HepG2 (cell line): ENCODE data around the gene CSNK1D. TPM values are rescaled to one million over a fixed set of nuclear protein-coding genes. Genes with fewer than 3 reads are reported as not detected.
A peak's percentile ranks its signal among the peaks of the same experiment; 100 is the strongest.

Source experiments
- ATAC-seq: fragments of 200-7000 bp; cut with Tn5 transposase; 3 replicates; pipeline ENCODE4 v1.9.1; 2020; ENCODE audit warnings: mild to moderate bottlenecking, moderate library complexity
- BruUV-seq: library from RNA; stranded (reverse); fragments of 400-500 nt; replicated peaks from 2 replicates; lab custom pipeline; 2021; lab: Mats Ljungman, UMichigan
- CTCF ChIA-PET: fragments of 300-600 bp; formaldehyde crosslinking; extraction: SDS; loops from one replicate; lab custom pipeline; 2021; ENCODE audit warnings: low total read pairs, inconsistent platforms, low intra/inter-chr PET ratio; lab: Yijun Ruan, JAX
- POLR2A ChIA-PET: fragments of 350-600 bp; sonication (Branson Sonifier 250); formaldehyde crosslinking; loops from one replicate; lab custom pipeline; 2020; ENCODE audit warnings: antibody characterized with exemption, inconsistent platforms; lab: Yijun Ruan, JAX
- DNase-seq: peaks from one replicate; pipeline ENCODE4 v3.0.0-alpha.2; 2015; ENCODE audit warnings: low spot score
- FAIRE-seq: peaks from 3 replicates; lab custom pipeline; 2011; peaks lifted over from hg19 to GRCh38; lab: Jason Lieb, UNC
- H2AFZ ChIP-seq: one replicate; pipeline ENCODE4 v1.6.1; 2011; ENCODE audit warnings: low read length, inconsistent platforms
- H3K27ac ChIP-seq: fragments of 300-600 bp; 3 replicates; pipeline ENCODE4 v1.8.0; 2011; ENCODE audit warnings: mixed run types, mild to moderate bottlenecking, mixed read lengths, low read length, inconsistent platforms; ENCODE audit not compliant: insufficient read depth; ENCODE audit errors: extremely low read length
- H3K27me3 ChIP-seq, 2 experiments: fragments of 200-600 bp in 1 of 2; 2 replicates in 1 of 2; 3 replicates in 1 of 2; pipeline versions ENCODE4 v1.6.0 to v1.8.0; 2011; ENCODE audit warnings: low read length in 2 of 2, mild to moderate bottlenecking in 2 of 2, moderate library complexity in 2 of 2, inconsistent platforms in 1 of 2; ENCODE audit not compliant: insufficient read depth in 2 of 2, control insufficient read depth in 1 of 2
- H3K36me3 ChIP-seq, 2 experiments: fragments of 200-600 bp in 1 of 2; replicated peaks in 1 of 2; 2 replicates in 1 of 2; 3 replicates in 1 of 2; pipeline versions ENCODE4 v1.5.1 to v1.8.0; 2011; ENCODE audit warnings: low read length in 2 of 2, inconsistent platforms in 1 of 2; ENCODE audit not compliant: insufficient read depth in 2 of 2, control insufficient read depth in 1 of 2
- H3K4me1 ChIP-seq: 2 replicates; pipeline ENCODE4 v1.5.1; 2012; ENCODE audit warnings: low read length, inconsistent platforms; ENCODE audit not compliant: insufficient read depth
- H3K4me2 ChIP-seq: 2 replicates; pipeline ENCODE4 v1.6.0; 2011; ENCODE audit warnings: low read depth, low read length, inconsistent platforms
- H3K4me3 ChIP-seq, 3 experiments: fragments of 200-600 bp in 1 of 3; sonication (generic), shearing (Covaris generic) in 1 of 3; replicated peaks in 1 of 3; 2 replicates each; pipeline ENCODE4 v1.5.1; 2011 to 2016; ENCODE audit warnings: low read length in 3 of 3, inconsistent platforms in 2 of 3, low read depth in 2 of 3, mild to moderate bottlenecking in 2 of 3, control low read depth in 1 of 3, mixed read lengths in 1 of 3; ENCODE audit not compliant: insufficient read depth in 1 of 3
- H3K79me2 ChIP-seq: one replicate; pipeline ENCODE4 v1.6.1; 2011; ENCODE audit warnings: low read length, inconsistent platforms; ENCODE audit not compliant: insufficient read depth
- H3K9ac ChIP-seq: 2 replicates; pipeline ENCODE4 v1.6.0; 2011; ENCODE audit warnings: mild to moderate bottlenecking, low read depth, low read length, inconsistent platforms; ENCODE audit not compliant: insufficient read depth
- H3K9me3 ChIP-seq: 2 replicates; pipeline ENCODE4 v1.5.1; 2012; ENCODE audit warnings: mild to moderate bottlenecking, low read length
- H4K20me1 ChIP-seq: 2 replicates; pipeline ENCODE4 v1.6.0; 2011; ENCODE audit warnings: inconsistent platforms, mild to moderate bottlenecking, low read length, moderate library complexity; ENCODE audit not compliant: insufficient read depth
- AGO1 ChIP-seq: fragments of 200-400 bp; formaldehyde crosslinking; IDR thresholded peaks from 2 replicates; pipeline ENCODE4 v1.6.1; 2017; ENCODE audit warnings: mild to moderate bottlenecking, low read depth, low read length, moderate library complexity; ENCODE audit not compliant: poor library complexity, severe bottlenecking
- HNRNPL ChIP-seq: fragments of 200-400 bp; formaldehyde crosslinking; IDR thresholded peaks from 2 replicates; pipeline ENCODE4 v1.6.1; 2017; ENCODE audit warnings: mild to moderate bottlenecking, low read depth, low read length
- IRF1 ChIP-seq: sonication (generic); formaldehyde crosslinking; IDR thresholded peaks from 2 replicates; pipeline ENCODE4 v1.4.0; 2020; ENCODE audit warnings: low read depth, mild to moderate bottlenecking, missing genetic modification reagents
- PBX2 ChIP-seq: IDR thresholded peaks from 2 replicates; pipeline ENCODE4 v1.6.1; 2016; ENCODE audit warnings: control low read depth
- PLSCR1 ChIP-seq: sonication (generic); formaldehyde crosslinking; IDR thresholded peaks from 2 replicates; pipeline ENCODE4 v1.5.0; 2020; ENCODE audit warnings: missing genetic modification reagents, mild to moderate bottlenecking, borderline replicate concordance
- TAF15 ChIP-seq: fragments of 200-400 bp; formaldehyde crosslinking; IDR thresholded peaks from one replicate; pipeline ENCODE4 v1.6.1; 2018; ENCODE audit warnings: mild to moderate bottlenecking, low read depth, low read length; ENCODE audit not compliant: poor library complexity, severe bottlenecking
- ZBTB1 ChIP-seq: sonication (generic); formaldehyde crosslinking; IDR thresholded peaks from 2 replicates; pipeline ENCODE4 v1.4.0; 2020; ENCODE audit warnings: missing genetic modification reagents, borderline replicate concordance
- ZBTB20 ChIP-seq: sonication (generic); formaldehyde crosslinking; IDR thresholded peaks from 2 replicates; pipeline ENCODE4 v1.8.1; 2023; ENCODE audit warnings: missing genetic modification reagents, low read depth, mild to moderate bottlenecking, borderline replicate concordance
- ZC3H13 ChIP-seq: sonication (generic); formaldehyde crosslinking; IDR thresholded peaks from 2 replicates; pipeline ENCODE4 v1.8.1; 2023; ENCODE audit warnings: mild to moderate bottlenecking, missing genetic modification reagents, moderate library complexity
- ZEB1 ChIP-seq: IDR thresholded peaks from 2 replicates; pipeline ENCODE4 v1.6.1; 2012; ENCODE audit warnings: mild to moderate bottlenecking, low read depth, inconsistent platforms; ENCODE audit not compliant: insufficient replicate concordance
- ZHX1 ChIP-seq: sonication (generic); formaldehyde crosslinking; IDR thresholded peaks from 2 replicates; pipeline ENCODE4 v1.8.1; 2022; ENCODE audit warnings: low read depth, mild to moderate bottlenecking, missing genetic modification reagents
- ZNF12 ChIP-seq: sonication (generic); formaldehyde crosslinking; IDR thresholded peaks from 2 replicates; pipeline ENCODE4 v1.5.0; 2020; ENCODE audit warnings: missing genetic modification reagents
- ZNF160 ChIP-seq: sonication (generic); formaldehyde crosslinking; IDR thresholded peaks from 2 replicates; pipeline ENCODE4 v1.8.0; 2022; ENCODE audit warnings: mild to moderate bottlenecking, inconsistent platforms, missing genetic modification reagents
- ZNF414 ChIP-seq: sonication (generic); formaldehyde crosslinking; IDR thresholded peaks from 2 replicates; pipeline ENCODE4 v1.5.0; 2020; ENCODE audit warnings: missing genetic modification reagents
- ZNF691 ChIP-seq: sonication (generic); formaldehyde crosslinking; IDR thresholded peaks from 2 replicates; pipeline ENCODE4 v1.4.0; 2020; ENCODE audit warnings: missing genetic modification reagents, low read depth, mild to moderate bottlenecking, borderline replicate concordance
- WGBS: methylation state at CpG from one replicate; pipeline ENCODE4 v1.1.6; 2017; ENCODE audit warnings: low lambda C conversion rate; 5-methylcytosine and 5-hydroxymethylcytosine counted together
- in situ Hi-C: cut with HindIII; loops from 2 replicates; pipeline ENCODE4 v1.10.0; 2017; ENCODE audit warnings: low pct_unique_long_range_greater_than_20kb; ENCODE audit not compliant: extremely low pct_ligation_motif_present
- intact Hi-C: fragments of 100-400 bp; cut with micrococcal nuclease; formaldehyde crosslinking; loops from one replicate; pipeline ENCODE4 v1.10.0; 2022; ENCODE audit not compliant: unreplicated experiment
- polyA plus RNA-seq, 8 experiments: library from polyadenylated mRNA; depleted of rRNA in 3 of 8; stranded (reverse) in 7 of 8; unstranded in 1 of 8; fragments of >200 nt; fragmentation: Illumina TruSeq in 4 of 8; extraction: Trizol in 4 of 8; gene quantifications; 2 replicates each; pipeline versions ENCODE4 v1.2.1 to v1.2.3, GENCODE V29; 2011 to 2016; ENCODE audit warnings: low read depth in 4 of 8, missing spikeins in 1 of 8, mixed read lengths in 1 of 8; ENCODE audit not compliant: insufficient read depth in 1 of 8
- total RNA-seq, 5 experiments: library from RNA; depleted of rRNA; stranded (reverse); fragments of >200 nt; fragmentation: Illumina TruSeq; extraction: Trizol; gene quantifications; 2 replicates each; pipeline ENCODE4 v1.2.3, GENCODE V29; 2016; ENCODE audit warnings: low read depth in 1 of 5

Gene CSNK1D
- total and polyA plus RNA-seq, 2 of the 13 experiments (the other 11 are each of a cell fraction or from before 2014, with no cell fraction given), result 31.5 to 128 TPM

- BruUV-seq, result no TSS peak
- no peak for ATAC-seq
- TF ChIP-seq AGO1 (peak; percentile 65), ZNF160 (CRISPR knock-in tag) (peak; percentile 0; the same call in 1 of the 2 replicates), ZNF691 (CRISPR knock-in tag) (no peak; the same call in 1 of the 2 replicates), TAF15 (no peak), ZC3H13 (CRISPR knock-in tag) (peak; percentile 65; the same call in 1 of the 2 replicates), ZBTB1 (CRISPR knock-in tag) (no peak), ZHX1 (CRISPR knock-in tag) (peak; percentile 30; the same call in 1 of the 2 replicates), PLSCR1 (CRISPR knock-in tag) (no peak), ZNF414 (CRISPR knock-in tag) (peak; percentile 27; the same call in 1 of the 2 replicates), IRF1 (CRISPR knock-in tag) (no peak), HNRNPL (no peak), PBX2 (CRISPR knock-in tag) (no peak), ZEB1 (no peak), ZNF12 (no peak), ZBTB20 (no peak)
Measured at GRCh38 chr17:82319619-82320062, 46.1 kb upstream of the CSNK1D start.

More at GRCh38 chr17:82319619-82320062, 46.1 kb upstream of the CSNK1D start:
- no peaks in the 10 kb centered on the region for H3K36me3 ChIP-seq
- FAIRE-seq (no peak), DNase-seq (no peak)
- POLR2A ChIA-PET, result interaction anchor here (0.9 to 20.8 kb wide), 6 partner anchors 9 to 76 kb away, joined by 3 to 270 read pairs (median 4); no protein-coding TSS in a partner anchor
- no peak overlapping the region for H2AFZ ChIP-seq
- H4K20me1 ChIP-seq, result no peaks in the 10 kb centered on the region
- H3K27me3 ChIP-seq, result no peaks in the 10 kb centered on the region; a peak in 1 of 5 replicates
- CTCF ChIA-PET, result no interaction called here
- peaks cover 82% of the 10 kb centered on the region for H3K4me1 ChIP-seq
- 95% methylated on average over 27 of the region's 35 CpGs for WGBS
- H3K79me2 ChIP-seq, result peaks cover 3% of the 10 kb centered on the region
- H3K9ac ChIP-seq, result no peak overlapping the region
- in situ Hi-C loops, result loop anchor here (5.0 kb wide), 1 partner anchor 77 kb away; no protein-coding TSS in a partner anchor
- peak overlapping the region; percentile 63 for H3K27ac ChIP-seq
- peak overlapping the region; percentile 22 to 71 (median 55); a peak in 3 of 6 replicates for H3K4me3 ChIP-seq
- no peaks in the 10 kb centered on the region for H3K9me3 ChIP-seq
- intact Hi-C loops, result loop anchor here (2.0 kb wide), 1 partner anchor 19 kb away; no protein-coding TSS in a partner anchor
- H3K4me2 ChIP-seq, result peak overlapping the region; percentile 81
